GM18909 (cell line): ENCODE results near the gene CHRNA4.
"Not testable (repeated sequence)": the region's sequence is repeated elsewhere in the genome, so short reads cannot be mapped to it uniquely, and the experiment has no call there.

Experiments used
- ATAC-seq: cut with Tn5 transposase; IDR thresholded peaks from one replicate; pipeline ENCODE4 v1.9.1; 2021; ENCODE audit warnings: mild to moderate bottlenecking; ENCODE audit not compliant: unreplicated experiment, poor library complexity

The CHRNA4 gene

DNA sequence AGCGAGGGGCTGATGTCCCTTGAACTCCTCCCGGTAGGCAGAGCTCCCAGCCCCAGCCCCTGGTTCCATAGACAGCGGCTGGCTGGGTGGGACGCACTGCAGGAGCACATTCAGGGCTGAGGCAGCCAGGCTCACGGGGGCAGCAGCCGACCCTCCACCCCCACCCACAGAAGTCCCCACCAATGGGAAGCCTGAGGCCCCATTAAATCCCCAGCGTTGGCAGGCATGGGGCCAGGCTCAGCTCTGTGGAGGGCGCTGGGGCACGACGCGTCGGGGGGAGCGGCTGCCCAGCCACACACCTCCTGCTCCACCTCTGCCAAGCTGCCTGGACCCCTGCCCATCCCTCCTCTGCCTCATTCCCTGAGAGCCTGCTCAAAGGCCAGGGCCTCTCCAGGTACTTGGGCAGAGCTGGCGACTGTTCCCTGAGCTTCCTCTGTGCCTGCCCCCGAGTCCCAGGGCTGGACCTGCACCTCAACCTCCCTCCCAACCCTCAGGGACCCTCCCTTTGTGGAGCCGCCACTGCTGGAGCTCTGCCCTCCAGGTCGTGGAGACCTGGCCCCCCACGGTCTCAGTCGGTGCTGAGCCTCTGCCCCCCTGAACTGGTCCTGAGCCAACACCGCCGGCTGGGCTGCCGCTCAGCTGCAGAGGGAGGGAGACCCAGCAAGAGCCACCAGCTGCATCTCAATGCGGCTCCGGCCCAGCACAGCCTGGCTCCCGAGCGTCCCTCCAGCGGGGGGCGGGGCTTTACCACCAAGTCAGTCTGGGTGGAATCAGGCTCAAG lies 9.1 kb downstream of the CHRNA4 start:
- no peak for ATAC-seq

- no peak for ATAC-seq
Measured at GRCh38 chr20:63351326-63351700, 9.8 kb downstream of the CHRNA4 start.

- ATAC-seq, result no peak
Measured at GRCh38 chr20:63350597-63351325, 10.4 kb downstream of the CHRNA4 start.

DNA sequence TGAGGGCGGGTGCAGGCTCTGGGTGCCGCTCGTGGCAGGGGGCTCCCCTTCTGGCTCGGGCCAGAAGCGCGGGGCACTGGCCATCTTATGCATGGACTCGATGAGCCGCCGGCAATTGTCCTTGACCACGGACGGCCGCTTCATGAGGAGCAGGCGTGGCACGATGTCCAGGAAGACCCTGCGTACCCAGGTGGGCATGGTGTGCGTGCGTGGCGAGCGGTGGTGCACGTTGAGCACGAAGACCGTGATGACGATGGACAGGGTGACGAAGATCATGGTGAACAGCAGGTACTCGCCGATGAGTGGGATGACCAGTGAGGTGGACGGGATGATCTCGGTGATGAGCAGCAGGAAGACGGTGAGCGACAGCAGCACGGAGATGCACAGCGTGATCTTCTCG lies 11.0 kb downstream of the CHRNA4 start:
- ATAC-seq, result no peak

- no peak for ATAC-seq
Measured at GRCh38 chr20:63349516-63349895, 11.6 kb downstream of the CHRNA4 start.

- ATAC-seq, result no peak
Measured at GRCh38 chr20:63348828-63349515, 12.2 kb downstream of the CHRNA4 start.

- no peak for ATAC-seq
Measured at GRCh38 chr20:63347950-63348827, 13.0 kb downstream of the CHRNA4 start.

GRCh38 chr20:63347081-63347741 lies 13.9 kb downstream of the CHRNA4 start:
- ATAC-seq, result no peak

DNA sequence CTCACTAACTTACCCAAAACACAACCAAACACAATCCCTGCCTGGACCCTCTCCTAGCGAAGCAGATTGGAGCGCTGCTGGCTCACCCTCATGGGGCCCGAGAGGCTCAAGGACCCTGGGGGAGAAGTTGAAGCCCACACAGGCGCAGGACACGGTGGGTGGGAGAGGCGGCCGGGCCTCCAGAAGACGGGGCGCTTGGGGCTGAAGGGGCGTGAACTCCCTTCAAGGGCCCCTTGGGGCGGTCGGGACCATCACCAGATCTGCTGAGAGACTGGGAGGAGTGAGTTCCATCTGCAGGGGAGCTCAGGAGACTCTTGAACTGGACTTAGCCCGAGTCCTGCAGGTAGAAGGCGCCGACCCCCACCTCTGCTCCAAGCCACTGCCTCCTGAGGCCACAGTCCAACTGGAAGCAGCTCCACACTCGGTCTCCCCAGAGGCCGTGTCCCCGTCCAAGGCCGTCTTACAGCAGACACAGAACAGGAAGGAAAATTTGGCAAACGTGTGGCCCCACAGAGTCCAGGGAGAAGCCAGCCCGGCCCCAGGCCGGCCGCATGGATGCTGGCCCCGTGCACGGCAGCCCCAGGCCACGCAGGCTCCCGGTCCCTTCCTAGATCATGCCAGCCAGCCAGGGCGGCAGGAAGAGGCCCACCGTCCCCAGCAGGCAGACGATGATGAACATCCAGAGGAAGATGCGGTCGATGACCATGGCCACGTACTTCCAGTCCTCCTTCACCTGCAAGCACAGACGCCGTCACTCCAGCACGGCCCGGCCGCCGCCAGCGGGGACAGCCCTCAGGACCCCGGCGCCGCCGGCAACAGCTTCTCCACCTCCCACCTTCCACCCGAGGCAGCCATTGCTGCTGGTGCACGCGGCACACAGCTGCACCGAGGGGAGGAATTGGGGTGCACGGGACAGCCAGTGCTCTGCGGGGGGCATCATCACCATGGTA lies 14.7 kb downstream of the CHRNA4 start:
- no peak for ATAC-seq

DNA sequence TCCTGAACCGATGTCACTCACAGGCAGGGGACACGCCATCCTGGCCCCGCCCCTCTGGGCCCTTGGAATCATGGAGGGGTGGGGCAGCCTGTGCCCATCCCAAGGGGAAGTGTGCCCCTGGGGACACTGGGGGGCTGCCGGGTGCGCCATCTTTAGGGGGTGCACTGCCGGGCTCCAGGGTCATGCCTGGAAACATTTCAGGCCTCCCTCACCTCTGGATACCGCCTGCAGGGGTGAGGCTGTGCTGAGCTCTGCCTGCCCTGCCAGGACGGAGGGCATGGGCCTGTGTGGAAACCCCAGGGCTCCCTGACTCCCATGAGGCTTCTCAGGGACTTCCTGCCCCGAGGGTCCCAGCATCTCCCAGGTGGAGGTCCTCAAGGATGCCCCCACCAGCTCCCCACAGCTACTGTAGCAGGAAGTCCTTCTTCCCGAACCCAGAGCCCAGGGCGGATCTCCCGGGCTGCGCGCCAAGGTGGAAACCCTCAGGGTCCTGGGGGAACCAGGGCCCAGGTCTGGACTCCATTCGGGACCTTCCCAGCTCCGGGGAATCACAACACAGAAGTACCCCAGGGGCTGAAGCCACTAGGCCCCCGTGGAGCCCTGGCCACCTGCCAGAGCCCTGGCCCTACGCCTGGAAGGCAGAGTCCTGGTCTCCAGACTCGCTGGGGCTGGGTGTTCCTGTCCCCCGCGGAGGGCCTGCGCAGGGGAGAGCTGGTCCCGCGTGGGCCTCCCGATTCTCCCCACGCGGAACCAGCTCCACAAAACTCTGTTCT lies 15.6 kb downstream of the CHRNA4 start:
- no peak for ATAC-seq

GRCh38 chr20:63344616-63345327 lies 16.4 kb downstream of the CHRNA4 start:
- ATAC-seq, result no peak

GRCh38 chr20:63343460-63344445 lies 17.4 kb downstream of the CHRNA4 start:
- ATAC-seq, result no peak

GRCh38 chr20:63342561-63343459 lies 18.3 kb downstream of the CHRNA4 start:
- no peak for ATAC-seq

DNA sequence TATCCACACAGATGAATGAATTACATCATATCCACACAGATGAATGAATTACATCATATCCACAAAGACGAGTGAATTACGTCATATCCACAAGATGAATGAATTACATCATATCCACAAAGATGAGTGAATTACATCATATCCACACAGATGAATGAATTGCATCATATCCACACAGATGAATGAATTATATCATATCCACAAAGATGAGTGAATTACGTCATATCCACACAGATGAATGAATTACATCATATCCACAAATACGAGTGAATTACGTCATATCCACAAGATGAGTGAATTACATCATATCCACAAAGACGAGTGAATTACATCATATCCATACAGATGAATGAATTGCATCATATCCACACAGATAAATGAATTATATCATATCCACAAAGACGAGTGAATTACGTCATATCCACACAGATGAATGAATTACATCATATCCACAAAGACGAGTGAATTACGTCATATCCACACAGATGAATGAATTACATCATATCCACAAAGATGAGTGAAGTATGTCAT lies 20.9 kb downstream of the CHRNA4 start:
- not testable (repeated sequence) for ATAC-seq
